Measurements from ENCODE around the gene ANO9.
A peak's percentile ranks its signal among the peaks of the same experiment; 100 is the strongest.
"Not testable (repeated sequence)": the region's sequence is repeated elsewhere in the genome, so short reads cannot be mapped to it uniquely, and the experiment has no call there.

ANO9 gene

DNA sequence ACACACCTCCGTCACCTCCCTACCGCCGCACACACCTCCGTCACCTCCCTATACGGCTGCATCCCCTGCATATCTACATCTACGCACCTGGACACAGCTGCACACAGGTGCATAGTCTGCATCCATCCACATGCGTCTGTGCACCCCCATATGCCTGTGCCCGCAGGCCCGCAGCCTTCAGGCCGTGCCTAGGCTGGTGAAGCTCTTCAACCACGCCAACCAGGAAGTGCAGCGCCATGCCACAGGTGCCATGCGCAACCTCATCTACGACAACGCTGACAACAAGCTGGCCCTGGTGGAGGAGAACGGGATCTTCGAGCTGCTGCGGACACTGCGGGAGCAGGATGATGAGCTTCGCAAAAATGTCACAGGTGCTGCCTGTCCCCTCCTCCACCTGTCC, 43.0 kb downstream of the ANO9 start:
- no peak for DNase-seq

DNA sequence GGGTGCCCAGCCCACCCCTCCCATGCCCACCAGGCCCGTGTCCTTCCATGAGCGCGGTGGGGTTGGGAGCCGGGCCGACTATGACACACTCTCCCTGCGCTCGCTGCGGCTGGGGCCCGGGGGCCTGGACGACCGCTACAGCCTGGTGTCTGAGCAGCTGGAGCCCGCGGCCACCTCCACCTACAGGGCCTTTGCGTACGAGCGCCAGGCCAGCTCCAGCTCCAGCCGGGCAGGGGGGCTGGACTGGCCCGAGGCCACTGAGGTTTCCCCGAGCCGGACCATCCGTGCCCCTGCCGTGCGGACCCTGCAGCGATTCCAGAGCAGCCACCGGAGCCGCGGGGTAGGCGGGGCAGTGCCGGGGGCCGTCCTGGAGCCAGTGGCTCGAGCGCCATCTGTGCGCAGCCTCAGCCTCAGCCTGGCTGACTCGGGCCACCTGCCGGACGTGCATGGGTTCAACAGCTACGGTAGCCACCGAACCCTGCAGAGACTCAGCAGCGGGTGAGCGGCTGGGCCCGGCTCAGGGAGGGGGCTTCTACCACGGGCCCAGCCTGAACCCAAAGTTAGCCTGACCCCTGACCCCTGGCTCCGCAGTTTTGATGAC, 44.8 kb downstream of the ANO9 start:
- no peak for DNase-seq

DNA sequence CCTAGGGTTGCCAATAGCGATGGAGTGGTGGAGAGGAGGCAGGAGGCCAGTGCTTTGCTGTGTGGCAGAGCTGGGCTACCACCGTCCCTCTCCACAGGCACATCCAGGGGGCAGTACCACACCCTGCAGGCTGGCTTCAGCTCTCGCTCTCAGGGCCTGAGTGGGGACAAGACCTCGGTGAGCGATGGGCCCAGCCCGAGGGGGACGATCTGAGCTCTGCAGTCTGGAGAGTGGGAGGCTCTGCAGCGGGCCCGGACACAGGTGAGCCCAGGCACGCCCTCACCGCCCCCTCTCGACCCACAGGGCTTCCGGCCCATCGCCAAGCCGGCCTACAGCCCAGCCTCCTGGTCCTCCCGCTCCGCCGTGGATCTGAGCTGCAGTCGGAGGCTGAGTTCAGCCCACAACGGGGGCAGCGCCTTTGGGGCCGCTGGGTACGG, 45.3 kb downstream of the ANO9 start:
- DNase-seq = no peak

DNA sequence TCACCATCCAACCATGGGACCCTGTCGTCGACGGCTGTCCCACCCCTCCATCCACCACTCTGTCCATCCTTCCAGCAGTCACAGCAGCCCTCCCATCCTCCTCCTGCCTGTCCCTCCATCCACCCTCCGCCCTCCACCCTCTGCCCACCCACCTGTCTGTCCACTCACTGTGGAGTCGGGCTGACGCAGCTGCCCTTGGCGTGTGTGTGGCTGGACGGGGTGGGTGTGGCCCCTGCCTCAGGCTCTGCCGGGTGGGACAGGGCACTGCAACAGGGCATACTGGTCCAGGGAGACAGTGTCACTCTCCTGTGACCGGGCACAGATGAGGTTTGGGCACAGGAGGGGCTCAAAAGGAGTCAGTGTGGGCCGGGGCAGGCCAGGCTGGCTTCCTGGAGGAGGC, 45.9 kb downstream of the ANO9 start:
- DNase-seq = no peak

DNA sequence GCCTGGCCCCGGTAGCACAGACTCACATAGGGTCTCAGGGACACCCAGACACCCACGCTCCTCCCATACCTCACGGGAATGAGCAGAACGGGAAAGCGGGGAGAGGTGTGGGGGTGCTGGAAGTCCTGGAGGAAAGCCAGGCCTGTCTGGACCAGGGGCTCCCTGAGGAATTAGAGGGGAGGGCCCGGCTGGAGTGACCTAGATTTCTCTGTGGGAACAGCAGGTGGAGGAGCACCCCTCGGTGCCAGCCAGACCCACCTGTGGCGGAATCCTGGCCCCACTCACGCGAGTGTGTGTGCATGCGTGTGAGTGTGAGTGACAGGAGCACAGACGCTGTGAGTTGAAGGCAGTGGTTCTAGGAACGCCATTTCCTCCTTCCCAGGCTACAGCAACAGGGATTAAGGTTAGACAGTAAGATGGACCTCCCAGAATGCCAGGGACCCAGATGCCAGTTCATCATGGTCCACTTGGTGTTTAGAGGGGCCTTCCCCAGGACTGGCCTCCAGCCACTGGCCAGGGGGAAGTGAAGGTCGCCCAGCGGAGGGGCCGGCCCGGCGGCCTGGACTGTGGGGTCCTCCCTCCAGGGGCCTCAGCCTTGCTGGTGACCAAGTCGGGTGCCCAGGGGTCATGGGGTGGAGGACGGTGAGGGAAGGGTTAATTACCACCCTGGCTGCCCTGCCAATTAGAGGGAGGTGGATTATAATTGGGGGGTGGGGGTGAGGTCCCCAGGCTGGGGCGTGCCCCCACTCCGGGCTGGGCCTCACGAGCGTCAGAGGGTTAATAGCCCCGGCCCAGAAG, 46.8 kb downstream of the ANO9 start:
- no peak for DNase-seq

DNA sequence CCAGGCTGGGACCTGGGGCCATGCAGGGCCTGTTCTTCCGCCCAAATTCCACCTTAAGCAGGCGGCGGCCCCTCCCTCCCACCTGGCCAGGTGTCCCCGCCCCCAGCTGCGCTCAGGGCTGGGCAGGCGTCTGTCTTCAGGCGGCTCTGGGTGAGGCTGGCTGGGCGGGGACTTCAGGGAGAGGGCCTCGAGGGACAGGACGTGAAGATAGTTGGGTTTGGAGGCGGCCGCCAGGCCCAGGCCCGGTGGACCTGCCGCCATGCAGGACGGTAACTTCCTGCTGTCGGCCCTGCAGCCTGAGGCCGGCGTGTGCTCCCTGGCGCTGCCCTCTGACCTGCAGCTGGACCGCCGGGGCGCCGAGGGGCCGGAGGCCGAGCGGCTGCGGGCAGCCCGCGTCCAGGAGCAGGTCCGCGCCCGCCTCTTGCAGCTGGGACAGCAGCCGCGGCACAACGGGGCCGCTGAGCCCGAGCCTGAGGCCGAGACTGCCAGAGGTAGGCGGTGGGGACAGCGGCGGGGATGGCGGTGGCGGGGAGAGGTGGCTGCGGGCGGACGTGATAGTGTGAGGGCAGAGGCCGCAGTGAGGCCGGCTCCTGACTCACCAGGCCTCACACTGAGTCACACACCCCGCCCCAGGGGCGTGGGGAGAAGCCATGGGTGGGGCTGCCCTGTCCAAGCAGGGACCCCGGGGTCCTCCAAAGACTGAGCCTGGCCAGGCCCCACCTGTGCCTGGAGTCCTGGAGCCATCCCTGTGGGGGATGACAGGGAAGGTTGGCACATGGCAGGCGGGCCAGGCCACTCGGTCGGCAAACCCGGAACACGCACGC, 47.6 kb downstream of the ANO9 start, which contains the start of gene PKP3:
TSS of gene PKP3 (plus strand) at position 176 of the 824 bp plus-strand sequence. CDS start at position 260, 84 bp downstream.
- DNase-seq = peak; percentile 74 to 75

DNA sequence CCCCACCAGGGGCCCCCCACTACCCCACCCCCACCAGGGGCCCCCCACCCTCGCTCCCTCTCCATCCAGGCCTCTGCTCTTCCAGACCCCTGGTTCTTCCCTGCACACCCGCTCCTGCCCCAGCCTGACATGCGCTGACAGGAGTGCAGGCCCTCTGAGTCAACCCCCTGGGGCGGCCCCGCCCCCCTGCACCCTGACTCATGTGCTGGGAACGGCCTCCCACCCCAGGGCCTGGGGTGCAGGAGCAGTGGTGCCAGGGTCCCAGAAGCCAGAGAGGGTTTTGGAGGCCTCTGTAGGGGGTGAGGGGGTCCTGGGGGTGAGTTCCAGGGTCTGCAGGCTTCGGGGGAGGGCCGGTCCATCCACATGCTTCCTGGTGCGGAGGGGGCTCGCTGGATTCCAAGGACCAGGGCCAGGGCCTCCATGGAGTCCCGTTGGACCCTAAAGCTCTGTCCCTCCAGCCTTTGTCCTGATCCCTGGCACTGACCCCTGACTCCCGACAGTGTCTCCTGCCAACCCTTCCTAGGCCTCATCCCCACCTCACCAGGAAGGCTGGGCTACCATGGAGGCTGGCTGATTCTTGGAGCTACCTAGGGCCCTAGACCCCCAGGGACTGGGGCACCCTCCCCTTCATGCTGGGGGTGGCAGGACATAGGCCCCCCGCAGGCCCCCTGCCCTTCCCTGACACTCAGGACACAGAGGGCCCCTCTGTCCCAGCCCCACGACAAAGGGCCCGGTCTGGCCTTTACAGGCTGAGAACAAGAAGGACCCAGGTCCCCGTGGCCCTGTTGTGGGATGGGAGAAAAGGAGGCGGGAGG, 48.4 kb downstream of the ANO9 start:
- DNase-seq = no peak

DNA sequence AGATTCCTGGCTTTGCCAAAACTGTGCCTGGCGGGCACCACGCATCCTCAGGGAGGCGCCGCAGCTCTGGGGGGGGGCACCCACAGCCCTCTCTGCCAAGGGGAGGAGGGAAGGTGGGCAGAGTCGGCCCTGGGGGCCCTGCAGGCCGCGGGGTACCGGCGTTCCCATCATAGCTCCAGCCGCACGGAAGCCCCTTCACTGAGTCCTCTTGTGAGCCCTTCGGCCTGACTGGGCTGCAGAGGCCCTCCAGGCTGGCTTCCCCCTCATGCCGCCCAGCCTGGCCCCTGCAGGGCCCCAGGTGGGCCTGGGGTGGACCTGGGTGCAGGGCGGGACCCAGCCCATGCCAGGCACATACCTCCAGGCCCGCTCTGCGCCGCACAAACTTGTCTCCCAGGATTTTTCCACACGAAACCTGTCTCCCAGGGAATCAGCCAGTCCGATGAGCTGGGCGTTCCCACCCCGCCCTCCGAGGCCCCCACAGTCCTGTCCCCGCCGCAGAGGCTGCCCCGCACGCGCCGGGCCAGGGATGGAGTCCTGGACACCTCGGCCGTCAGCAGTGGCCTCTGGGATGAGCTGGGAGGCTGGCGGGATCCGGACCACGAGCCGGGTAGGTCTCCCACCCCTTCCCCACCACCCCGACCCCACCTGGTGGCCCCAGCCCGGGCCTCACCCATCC, 49.6 kb downstream of the ANO9 start:
- DNase-seq = no peak

DNA sequence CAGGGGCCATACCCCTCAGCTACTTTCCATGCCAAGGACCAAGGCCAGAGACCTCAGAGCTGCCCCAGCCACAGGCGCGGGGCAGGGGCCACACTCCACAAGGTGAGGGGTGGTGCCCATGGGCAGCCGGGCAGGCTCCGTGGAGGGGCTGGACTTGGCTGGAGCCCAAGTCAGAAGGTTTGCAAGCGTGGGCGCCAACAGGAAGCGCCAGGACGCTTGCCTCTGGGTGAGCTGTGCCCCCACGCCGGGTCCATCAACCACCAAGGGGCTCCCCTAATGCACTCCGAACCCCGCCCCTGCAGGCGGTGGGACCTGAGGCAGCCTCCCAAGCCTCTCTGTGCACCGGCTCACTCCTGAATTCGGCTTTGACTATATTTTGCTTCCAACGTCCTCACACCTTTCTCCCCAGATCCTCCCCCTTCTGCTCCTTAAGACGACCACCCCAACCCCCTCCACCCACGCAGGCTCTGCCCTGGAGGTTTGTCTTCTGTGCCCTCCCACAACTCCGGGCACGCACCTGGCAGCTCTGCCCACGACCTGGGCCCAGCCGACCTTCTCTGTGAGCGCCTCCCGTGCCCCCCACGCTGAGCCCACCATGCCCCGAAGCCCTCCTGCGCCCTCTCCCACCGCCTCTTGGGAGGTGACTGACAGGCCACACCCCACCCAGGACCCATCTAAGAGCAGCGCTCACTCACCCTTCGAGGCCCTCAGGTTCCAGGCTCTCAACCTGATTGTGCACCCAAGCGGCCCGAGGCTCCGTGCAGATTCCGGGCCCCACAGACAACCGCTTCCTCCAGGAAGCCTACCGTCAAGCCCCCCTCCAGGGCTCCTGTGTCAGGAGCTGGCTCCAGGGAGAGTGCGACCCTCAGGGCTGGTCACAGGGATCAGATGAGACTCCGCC, 50.4 kb downstream of the ANO9 start:
- DNase-seq = no peak

DNA sequence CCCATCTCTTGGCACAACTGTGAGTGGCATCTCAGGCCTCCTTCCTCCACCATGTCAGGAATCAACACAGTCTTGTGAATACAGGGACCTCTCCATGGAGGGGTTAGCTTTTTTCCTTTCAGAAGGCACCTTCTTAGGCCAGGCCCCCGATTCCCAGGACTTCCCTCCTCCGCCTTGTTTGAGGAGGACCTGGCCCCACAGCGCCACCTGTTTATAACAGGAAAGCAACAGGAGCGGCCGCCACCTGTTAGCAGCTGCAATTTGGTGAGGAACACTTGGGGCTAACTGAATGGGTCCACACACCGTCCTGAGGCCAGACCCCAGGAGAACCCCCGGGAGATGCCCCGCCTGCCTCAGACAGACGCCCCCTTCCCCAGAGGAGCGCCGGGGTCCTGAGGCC, 51.6 kb downstream of the ANO9 start:
- no peak for DNase-seq

DNA sequence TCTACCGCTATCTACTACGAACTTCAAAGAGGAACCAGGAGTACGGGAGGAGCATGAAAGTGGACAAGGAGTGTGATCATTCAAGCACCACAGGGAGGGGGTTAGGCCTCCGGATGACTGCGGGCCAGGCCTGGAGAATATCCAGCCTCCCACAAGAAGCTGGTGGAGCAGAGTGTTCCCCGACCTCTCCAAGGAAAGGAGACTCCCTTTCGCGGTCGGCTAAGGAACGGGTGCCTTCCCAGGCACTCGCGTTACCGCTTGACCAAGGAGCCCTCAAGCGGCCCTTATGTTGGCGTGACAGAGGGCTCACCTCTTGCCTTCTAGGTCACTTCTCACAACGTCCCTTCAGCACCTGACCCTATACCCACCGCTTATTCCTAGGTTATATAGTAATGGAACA, 52.4 kb downstream of the ANO9 start:
- DNase-seq = not testable (repeated sequence)

DNA sequence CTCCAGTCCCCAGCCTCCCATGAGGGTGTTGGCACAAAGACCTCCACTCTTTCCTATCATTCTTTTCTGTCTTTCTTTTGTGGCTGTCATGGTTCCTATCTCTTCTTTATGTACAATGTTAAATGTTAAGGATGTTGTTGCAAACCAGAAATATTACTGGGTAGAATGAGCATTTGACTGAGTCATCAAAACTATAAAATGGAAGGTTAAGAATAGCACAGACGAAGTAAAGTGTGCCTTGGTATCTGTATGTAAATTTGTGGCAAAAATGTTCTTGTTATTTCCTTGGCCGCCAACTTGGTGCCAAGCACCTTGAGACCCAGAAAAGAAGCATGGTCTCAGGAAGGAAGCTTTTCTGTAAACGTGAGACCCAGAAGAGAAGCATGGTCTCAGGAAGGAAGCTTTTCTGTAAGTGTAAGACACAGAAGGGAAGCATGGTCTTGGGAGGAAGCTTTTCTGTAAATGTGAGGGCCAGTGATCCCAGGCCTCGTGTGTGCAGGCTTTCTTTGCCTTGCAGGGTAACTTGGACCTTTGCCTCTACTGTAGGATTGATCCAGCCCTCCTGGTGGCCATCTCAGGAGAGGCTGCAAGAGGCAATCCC, 54.5 kb downstream of the ANO9 start:
- no peak for DNase-seq

DNA sequence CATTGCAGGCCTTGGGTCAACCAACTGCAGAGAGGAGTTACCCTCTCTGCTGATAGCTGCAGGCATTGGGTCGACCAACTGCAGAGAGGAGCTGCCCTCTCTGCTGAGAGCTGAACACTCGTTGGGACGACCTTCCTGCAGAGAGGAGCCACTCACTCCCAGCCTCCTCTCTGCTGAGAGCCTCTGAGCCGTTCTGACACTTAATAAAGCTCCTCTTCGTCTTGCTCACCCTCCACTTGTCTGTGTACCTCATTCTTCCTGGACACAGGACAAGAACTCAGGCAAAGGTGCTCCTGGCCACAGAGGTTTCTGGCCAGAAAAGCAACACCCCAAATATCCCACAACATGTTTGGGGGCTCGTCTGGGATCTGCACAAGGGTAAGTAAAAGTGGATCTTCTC, 55.3 kb downstream of the ANO9 start:
- DNase-seq = no peak

DNA sequence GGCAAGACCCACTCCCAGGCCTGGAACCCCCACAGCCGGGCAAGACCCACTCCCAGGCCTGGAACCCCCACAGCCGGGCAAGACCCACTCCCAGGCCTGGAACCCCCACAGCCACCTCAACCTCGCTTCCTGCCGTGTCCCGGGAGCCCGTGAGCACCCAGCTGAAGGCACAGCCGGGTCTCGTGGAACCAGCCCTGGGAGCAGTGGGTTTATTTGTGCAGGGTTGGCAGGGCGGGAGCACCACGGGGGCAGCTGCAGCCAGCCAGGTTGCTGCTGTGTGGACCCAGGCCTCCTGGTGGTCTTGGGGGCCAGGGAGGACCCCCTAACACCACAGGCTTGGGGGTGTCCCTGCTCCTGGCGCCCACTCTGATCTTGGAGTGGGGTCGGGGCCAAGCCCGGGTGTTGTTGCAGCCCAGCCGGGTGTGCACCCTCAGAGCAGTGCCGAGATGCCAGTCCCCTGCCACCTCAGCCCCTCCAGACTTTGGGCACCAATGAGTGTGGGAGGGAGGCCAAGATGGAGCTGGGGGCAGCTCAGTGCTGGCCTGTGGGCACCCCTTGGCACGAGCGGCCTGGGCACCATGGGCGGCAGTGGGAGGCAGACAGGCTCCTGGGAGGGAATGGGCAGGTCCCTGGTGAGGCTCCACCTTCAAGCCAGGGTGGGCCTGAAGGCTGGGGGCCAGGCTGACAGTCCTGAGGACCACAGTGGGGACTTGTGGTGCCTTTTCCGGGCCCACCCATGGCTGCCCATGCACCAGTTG, 56.0 kb downstream of the ANO9 start:
- DNase-seq = no peak

DNA sequence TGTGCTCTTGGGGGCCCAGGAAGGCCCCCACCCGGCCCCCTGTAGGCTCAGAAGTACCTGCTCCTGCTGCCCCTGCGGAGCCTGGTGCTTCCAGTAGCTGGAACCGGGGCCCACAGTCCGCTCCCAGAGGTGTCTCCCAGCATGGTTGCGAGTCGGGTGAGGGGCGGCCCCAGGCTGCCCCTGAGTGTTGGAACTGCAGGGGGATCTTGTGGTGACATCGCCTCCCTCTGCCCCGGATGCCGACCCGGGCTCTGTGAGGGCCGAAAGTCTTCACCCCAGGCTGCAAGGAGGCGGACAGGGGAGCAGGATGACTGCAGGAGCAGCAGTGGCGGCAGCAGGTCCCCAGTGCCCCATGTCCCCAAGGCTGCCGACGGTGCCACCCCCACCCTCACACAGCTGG, 57.3 kb downstream of the ANO9 start:
- DNase-seq = no peak

DNA sequence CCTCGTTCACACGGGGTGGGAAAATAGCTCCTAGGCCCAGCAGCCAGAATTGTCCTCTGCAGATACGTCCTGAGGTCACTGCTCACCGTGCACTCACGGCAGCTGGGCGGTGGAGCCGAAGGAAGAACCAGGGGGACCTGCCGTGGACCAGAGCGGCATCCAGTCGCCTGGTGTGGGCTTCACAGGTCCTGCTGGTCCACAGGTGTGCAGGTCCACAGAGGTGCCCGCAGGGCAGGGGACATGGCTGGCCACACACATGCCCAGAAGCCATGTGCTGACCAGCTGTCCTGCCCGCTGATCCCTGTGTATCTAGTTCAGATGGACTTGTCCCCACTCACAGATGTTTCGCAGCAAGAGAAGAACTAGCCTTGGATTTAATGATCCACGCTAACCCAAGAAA, 58.4 kb downstream of the ANO9 start:
- no peak for DNase-seq

DNA sequence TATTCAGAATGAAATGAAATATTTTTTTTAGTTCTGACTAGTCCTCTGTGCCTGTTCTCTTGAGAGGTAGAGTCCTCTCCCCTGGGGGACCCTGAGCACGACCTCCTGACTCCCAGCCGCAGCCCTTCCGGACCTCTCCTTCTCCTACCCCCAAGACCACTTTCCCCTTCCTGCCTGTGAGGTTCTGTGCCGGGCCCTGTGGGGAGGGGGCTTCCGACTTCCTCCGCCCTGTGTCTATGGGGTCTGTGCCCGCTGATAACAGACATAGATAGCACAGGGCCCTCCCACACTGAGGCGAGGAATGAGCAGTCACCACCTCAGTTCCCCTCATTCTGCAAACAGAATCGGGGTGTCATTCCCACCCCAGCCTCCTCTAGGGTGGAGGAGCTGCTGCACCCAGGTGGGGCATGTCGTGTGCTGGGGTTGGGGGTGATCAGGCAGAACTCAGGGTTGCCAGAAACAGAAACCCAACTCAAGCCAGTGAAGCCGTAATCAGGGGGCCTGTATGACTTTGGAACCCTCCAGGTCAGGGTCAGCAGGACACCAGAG, 59.7 kb downstream of the ANO9 start:
- no peak for DNase-seq

DNA sequence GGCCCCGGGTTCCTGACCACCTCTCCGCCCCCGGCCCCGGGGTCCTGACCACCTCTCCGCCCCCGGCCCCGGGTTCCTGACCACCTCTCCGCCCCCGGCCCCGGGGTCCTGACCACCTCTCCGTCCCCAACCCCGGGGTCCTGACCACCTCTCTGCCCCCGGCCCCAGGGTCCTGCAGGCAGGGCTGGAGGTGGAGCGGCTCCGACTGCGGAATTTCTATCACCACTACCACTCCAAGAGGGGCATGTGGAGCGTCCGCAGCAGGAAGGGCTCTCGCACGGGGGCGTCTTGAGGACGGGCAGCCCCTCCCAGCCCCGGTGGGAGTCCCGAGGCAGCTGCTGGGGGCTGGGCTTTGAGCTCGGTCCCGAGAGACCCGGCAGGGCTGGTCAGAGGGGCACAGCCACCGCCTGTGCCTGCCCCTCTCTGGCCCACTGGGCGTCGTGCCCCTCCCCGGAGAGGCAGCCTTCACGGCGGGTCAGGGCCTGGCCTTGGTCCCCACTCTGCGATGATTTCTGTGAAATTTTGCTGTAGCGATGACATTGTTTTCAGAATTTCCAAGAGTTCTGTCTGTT, 60.2 kb downstream of the ANO9 start:
- no peak for DNase-seq

DNA sequence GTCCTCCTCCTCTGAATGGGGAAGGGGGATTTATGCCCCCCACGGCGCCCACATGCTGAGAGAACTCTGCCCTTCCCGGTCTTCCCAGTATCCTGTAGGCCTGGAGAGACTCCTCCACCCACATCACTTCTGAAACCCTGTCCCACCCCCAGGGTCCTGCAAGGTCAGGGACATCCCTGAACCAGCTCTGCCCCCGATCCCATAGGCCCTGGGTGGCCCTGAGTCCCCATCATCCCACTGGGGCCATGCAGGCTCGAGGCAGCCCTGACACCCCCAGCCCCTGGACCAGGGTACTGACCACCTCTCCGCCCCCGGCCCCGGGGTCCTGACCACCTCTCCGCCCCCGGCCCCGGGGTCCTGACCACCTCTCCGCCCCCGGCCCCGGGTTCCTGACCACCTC, 60.8 kb downstream of the ANO9 start:
- no peak for DNase-seq
